DMS153 treated with DMSO at 0.1 percent for 48 hours (cell line): Measurements from ENCODE around the gene MARK3.

Experiments
- DNase-seq: peaks from one replicate; lab custom pipeline; 2025; ENCODE audit not compliant: unreplicated experiment; lab: John Stamatoyannopoulos, UW

Gene MARK3

GRCh38 chr14:103432627-103433026 lies 47.4 kb downstream of the MARK3 start:
- no peak for DNase-seq

- DNase-seq, result no peak
These were observed 48.8 kb downstream of the MARK3 start for GRCh38 chr14:103433916-103434563.

GRCh38 chr14:103434868-103435442 lies 49.7 kb downstream of the MARK3 start:
- no peak for DNase-seq

GRCh38 chr14:103436533-103436932 lies 51.3 kb downstream of the MARK3 start:
- DNase-seq, result no peak

GRCh38 chr14:103442288-103442687 lies 57.1 kb downstream of the MARK3 start:
- DNase-seq, result no peak

GRCh38 chr14:103443111-103443510 lies 57.9 kb downstream of the MARK3 start:
- no peak for DNase-seq

- no peak for DNase-seq
These were observed 59.8 kb downstream of the MARK3 start for GRCh38 chr14:103444837-103445524.

GRCh38 chr14:103445806-103446205 lies 60.6 kb downstream of the MARK3 start:
- DNase-seq, result no peak

- no peak for DNase-seq
These were observed 62.9 kb downstream of the MARK3 start for GRCh38 chr14:103448097-103448496.

- no peak for DNase-seq
These were observed 64.5 kb downstream of the MARK3 start for GRCh38 chr14:103449634-103450161.

- no peak for DNase-seq
These were observed 65.2 kb downstream of the MARK3 start for GRCh38 chr14:103450416-103450815.

GRCh38 chr14:103451401-103451800 lies 66.2 kb downstream of the MARK3 start:
- DNase-seq, result no peak

- no peak for DNase-seq
These were observed 68.6 kb downstream of the MARK3 start for GRCh38 chr14:103453791-103454190.

- no peak for DNase-seq
These were observed 71.1 kb downstream of the MARK3 start for GRCh38 chr14:103456167-103456835.

- DNase-seq, result no peak
These were observed 75.2 kb downstream of the MARK3 start for GRCh38 chr14:103460415-103460814.

GRCh38 chr14:103463149-103463548 lies 77.9 kb downstream of the MARK3 start:
- DNase-seq, result no peak

- no peak for DNase-seq
These were observed 78.6 kb downstream of the MARK3 start for GRCh38 chr14:103463851-103464250.

- DNase-seq, result no peak
These were observed 87.7 kb downstream of the MARK3 start for GRCh38 chr14:103472939-103473338.

- DNase-seq, result no peak
These were observed 89.7 kb downstream of the MARK3 start for GRCh38 chr14:103474893-103475292.

GRCh38 chr14:103476065-103476464 lies 90.8 kb downstream of the MARK3 start:
- DNase-seq, result no peak

GRCh38 chr14:103476631-103477030 lies 91.4 kb downstream of the MARK3 start:
- no peak for DNase-seq

- DNase-seq, result no peak
These were observed 95.4 kb downstream of the MARK3 start for GRCh38 chr14:103480595-103480994.
